Muscle layer of duodenum (tissue), 2 donors: ENCODE data around the gene MYH7B.
A peak's percentile ranks its signal among the peaks of the same experiment; 100 is the strongest.

Experiments
- H3K27ac ChIP-seq: one replicate; pipeline ENCODE4 v1.7.0; 2013; ENCODE audit warnings: mild to moderate bottlenecking, low read length
- H3K27me3 ChIP-seq: one replicate; pipeline ENCODE4 v1.7.0; 2013; ENCODE audit warnings: low read depth, mild to moderate bottlenecking, control low read depth, low read length
- H3K36me3 ChIP-seq, 2 donors: one replicate each; pipeline ENCODE4 v1.7.0; 2013; ENCODE audit warnings: low read length in 2 of 2, control low read depth in 1 of 2, mild to moderate bottlenecking in 1 of 2; ENCODE audit not compliant: insufficient read depth in 2 of 2, control insufficient read depth in 1 of 2
- H3K4me1 ChIP-seq, 2 donors: one replicate each; pipeline ENCODE4 v1.7.0; 2013; ENCODE audit warnings: low read length in 2 of 2, mild to moderate bottlenecking in 2 of 2, control low read depth in 1 of 2, moderate library complexity in 1 of 2; ENCODE audit not compliant: insufficient read depth in 2 of 2, control insufficient read depth in 1 of 2
- H3K4me3 ChIP-seq, 2 donors: one replicate each; pipeline ENCODE4 v1.7.0; 2013; ENCODE audit warnings: low read length in 2 of 2, low read depth in 1 of 2, mild to moderate bottlenecking in 1 of 2
- H3K9me3 ChIP-seq, 2 donors: one replicate each; pipeline ENCODE4 v1.7.0; 2013; ENCODE audit warnings: low read length in 2 of 2, control low read depth in 1 of 2, mild to moderate bottlenecking in 1 of 2; ENCODE audit not compliant: control insufficient read depth in 1 of 2
- donor health status: healthy.

MYH7B gene

DNA sequence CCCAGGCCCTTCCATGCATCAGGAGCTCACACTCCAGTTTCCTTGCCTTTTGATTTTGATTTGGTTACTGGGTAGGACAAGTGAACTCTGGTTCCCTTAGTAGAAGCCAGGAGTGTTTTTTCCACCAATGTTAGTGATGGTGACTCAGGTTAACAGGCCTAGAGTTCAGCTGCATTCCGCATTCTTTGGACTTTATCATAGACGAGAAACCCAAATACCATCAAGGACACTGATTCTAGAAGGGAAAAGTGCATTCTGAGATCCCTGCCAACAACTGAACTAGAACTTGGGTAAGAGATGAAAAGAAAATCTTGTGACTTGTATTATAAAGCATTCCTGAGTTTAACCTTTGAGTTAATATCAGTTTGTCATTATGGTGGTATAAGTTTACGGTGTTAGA lies 9.0 kb upstream of the MYH7B start:
- Histone ChIP-seq H3K36me3 (peaks cover 34 to 41% of the 10 kb centered on the region in 2 donors), H3K4me1 (no peaks in the 10 kb centered on the region), H3K27me3 (no peaks in the 10 kb centered on the region), H3K9me3 (no peaks in the 10 kb centered on the region), H3K4me3 (no peak overlapping the region), H3K27ac (peak overlapping the region; percentile 64)

DNA sequence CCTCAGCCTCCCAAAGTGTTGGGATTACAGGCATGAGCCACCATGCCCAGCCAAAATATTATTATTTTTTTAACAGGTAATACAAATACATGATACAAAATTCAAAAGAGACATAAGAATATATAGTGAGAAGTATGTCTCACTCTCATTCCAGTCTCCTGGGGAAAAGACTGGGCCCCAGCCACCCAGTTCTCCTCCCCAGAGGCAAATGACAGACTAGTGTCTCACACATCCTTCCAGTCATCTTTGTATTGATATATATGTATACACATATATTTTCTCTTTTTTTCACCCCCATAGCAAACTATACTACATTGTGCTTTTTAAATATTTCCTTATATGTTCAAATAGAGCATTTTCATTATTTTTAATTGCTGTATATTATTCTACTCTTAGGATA lies 8.3 kb upstream of the MYH7B start:
- no peaks in the 10 kb centered on the region for H3K27me3 ChIP-seq
- no peaks in the 10 kb centered on the region for H3K9me3 ChIP-seq
- no peak overlapping the region for H3K27ac ChIP-seq
- no peak overlapping the region for H3K4me3 ChIP-seq
- H3K4me1 ChIP-seq, result no peaks in the 10 kb centered on the region
- H3K36me3 ChIP-seq, result peaks cover 30 to 37% of the 10 kb centered on the region in 2 donors

DNA sequence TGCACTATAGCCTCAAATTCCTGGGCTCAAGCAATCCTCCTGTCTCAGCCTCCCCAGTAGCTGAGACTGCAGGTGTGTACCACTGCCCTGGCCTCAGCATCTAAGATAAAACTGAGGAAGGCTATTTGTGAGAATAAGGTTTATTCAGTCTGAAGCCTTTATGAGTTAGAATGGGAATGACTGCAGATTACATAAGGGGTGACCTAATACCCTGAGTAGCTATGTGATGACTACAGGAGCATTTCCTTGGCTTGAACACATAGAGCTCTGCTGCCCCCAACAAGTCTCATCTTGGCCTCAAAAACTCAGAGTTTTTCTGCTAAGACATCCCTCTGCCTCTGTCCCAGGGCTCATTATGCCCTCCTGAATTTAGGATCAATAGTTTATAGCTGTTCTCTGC lies 7.6 kb upstream of the MYH7B start:
- peaks cover 30% of the 10 kb centered on the region in 2 donors for H3K36me3 ChIP-seq
- H3K9me3 ChIP-seq, result no peaks in the 10 kb centered on the region
- no peak overlapping the region for H3K4me3 ChIP-seq
- H3K4me1 ChIP-seq, result no peaks in the 10 kb centered on the region
- no peak overlapping the region for H3K27ac ChIP-seq
- H3K27me3 ChIP-seq, result no peaks in the 10 kb centered on the region

DNA sequence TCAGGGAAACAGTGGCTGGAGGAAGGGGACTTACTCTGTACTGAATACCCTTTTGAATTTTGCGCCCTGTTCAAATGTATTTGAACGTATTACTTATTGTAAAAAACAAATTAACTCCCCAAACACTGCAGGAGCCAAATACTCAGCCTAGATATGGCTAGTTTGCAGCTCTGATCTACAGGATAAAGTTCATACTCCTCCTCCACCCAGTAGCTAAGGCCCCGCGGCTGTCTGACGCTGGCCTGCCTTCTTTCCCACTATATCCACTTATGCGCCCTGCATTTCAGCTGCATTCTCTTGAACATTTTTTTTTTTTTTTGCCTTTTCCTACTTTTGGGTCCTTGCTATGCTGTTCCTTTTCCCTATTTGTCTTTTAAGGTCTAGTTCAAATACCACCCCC lies 6.5 kb upstream of the MYH7B start:
- Histone ChIP-seq H3K36me3 (peaks cover 22 to 26% of the 10 kb centered on the region in 2 donors), H3K9me3 (no peaks in the 10 kb centered on the region), H3K4me3 (no peak overlapping the region), H3K27ac (no peak overlapping the region), H3K4me1 (no peaks in the 10 kb centered on the region), H3K27me3 (no peaks in the 10 kb centered on the region)

DNA sequence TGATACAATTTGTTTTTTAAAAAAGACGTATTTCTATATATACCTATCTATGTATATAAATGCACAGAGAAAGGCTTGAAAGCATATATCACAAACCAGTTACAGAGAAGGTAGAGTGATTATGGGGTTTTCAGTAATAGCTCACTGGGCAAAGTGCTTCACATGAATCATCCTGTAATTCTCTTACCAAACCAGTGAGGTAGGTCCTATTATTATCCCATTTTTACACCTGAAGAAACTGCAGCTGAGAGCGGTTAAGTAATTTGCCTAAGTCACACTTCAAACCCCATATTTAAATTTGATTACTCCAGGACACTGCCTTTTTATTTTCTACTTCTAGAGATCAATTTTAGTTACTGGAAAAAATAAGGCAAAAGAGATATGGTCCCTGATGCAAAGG lies 4.4 kb upstream of the MYH7B start:
- no peaks in the 10 kb centered on the region for H3K9me3 ChIP-seq
- H3K36me3 ChIP-seq, result peaks cover 15 to 16% of the 10 kb centered on the region in 2 donors
- H3K27me3 ChIP-seq, result no peaks in the 10 kb centered on the region
- H3K4me3 ChIP-seq, result no peak overlapping the region
- H3K27ac ChIP-seq, result no peak overlapping the region
- peaks cover 0 to 7% of the 10 kb centered on the region in 2 donors for H3K4me1 ChIP-seq

DNA sequence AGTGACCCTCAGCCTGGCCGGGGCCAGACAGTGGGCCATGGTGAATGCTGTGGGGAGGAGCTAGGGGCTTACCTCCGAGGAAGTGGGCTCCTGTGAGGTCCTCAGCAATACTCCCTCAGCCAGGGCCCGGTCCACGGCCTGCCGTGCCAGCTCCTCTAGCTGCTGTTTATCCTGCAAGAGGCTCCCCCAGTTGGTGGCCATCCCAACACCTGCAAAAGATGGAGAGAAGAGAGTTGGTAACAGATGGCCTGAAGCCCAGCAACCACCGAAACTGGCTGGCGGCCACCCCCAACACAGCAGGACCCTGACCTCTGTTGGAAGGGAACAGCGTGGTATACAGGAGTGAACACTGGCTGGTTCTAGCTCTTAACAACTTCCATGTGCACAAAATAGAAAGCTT lies 4.0 kb upstream of the MYH7B start:
- H3K4me3 ChIP-seq, result no peak overlapping the region
- no peak overlapping the region for H3K27ac ChIP-seq
- H3K4me1 ChIP-seq, result peaks cover 0 to 7% of the 10 kb centered on the region in 2 donors
- H3K36me3 ChIP-seq, result peaks cover 12% of the 10 kb centered on the region in 2 donors
- H3K27me3 ChIP-seq, result no peaks in the 10 kb centered on the region
- H3K9me3 ChIP-seq, result no peaks in the 10 kb centered on the region

DNA sequence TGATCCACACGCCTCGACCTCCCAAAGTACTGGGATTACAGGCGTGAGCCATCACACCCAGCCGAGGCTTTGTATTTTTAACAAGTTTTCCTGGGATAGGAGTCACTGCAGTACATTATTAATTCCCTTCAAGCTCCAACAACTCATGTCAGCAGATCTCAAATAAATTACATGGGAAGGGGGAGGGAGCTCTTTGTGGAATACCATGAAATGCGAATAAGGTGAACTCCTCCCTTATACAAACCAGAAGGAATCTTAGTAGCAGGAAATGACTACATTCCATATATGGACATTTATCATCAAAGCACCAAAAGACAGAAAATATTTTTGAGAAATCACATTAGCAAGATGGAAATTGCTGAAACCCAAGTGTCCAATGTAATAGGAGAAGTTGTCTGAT lies 3.0 kb upstream of the MYH7B start:
- peaks cover 0 to 7% of the 10 kb centered on the region in 2 donors for H3K4me1 ChIP-seq
- no peaks in the 10 kb centered on the region for H3K27me3 ChIP-seq
- H3K9me3 ChIP-seq, result no peaks in the 10 kb centered on the region
- H3K4me3 ChIP-seq, result no peak overlapping the region
- peaks cover 12% of the 10 kb centered on the region in 2 donors for H3K36me3 ChIP-seq
- no peak overlapping the region for H3K27ac ChIP-seq

- Histone ChIP-seq H3K27me3 (no peaks in the 10 kb centered on the region), H3K36me3 (peaks cover 12% of the 10 kb centered on the region in 2 donors), H3K4me1 (peaks cover 0 to 7% of the 10 kb centered on the region in 2 donors), H3K9me3 (no peaks in the 10 kb centered on the region), H3K4me3 (no peak overlapping the region), H3K27ac (no peak overlapping the region)
Measured at GRCh38 chr20:34953960-34954359, 1.7 kb upstream of the MYH7B start.

DNA sequence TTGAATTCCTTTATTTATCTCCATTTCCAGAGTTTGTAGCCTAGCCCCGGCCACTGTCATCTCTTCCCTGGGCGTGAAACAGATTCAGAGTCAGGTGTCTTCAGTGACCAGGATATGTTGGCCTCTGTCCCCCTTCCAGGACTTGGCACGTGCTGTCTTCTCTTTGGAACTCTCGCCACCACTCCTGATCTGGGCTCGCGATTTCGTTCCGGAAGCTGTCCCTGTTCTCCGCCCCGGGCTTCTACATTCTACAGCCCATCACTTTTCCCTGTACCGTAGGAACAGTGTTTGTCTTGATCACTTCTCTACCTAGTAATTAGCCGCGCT lies 801 bp upstream of the MYH7B start:
- peak overlapping the region; percentile 69 to 86 for H3K4me3 ChIP-seq
- H3K27me3 ChIP-seq, result no peaks in the 10 kb centered on the region
- peaks cover 0 to 7% of the 10 kb centered on the region in 2 donors for H3K4me1 ChIP-seq
- peaks cover 4 to 7% of the 10 kb centered on the region in 2 donors for H3K36me3 ChIP-seq
- H3K27ac ChIP-seq, result peak overlapping the region; percentile 91
- no peaks in the 10 kb centered on the region for H3K9me3 ChIP-seq

GRCh38 chr20:34956041-34956458 lies 382 bp downstream of the MYH7B start:
- Histone ChIP-seq H3K27ac (peak overlapping the region; percentile 91), H3K4me3 (peak overlapping the region; percentile 69 to 86), H3K27me3 (no peaks in the 10 kb centered on the region), H3K4me1 (peaks cover 0 to 7% of the 10 kb centered on the region in 2 donors), H3K9me3 (no peaks in the 10 kb centered on the region), H3K36me3 (peaks cover 0 to 7% of the 10 kb centered on the region in 2 donors)

DNA sequence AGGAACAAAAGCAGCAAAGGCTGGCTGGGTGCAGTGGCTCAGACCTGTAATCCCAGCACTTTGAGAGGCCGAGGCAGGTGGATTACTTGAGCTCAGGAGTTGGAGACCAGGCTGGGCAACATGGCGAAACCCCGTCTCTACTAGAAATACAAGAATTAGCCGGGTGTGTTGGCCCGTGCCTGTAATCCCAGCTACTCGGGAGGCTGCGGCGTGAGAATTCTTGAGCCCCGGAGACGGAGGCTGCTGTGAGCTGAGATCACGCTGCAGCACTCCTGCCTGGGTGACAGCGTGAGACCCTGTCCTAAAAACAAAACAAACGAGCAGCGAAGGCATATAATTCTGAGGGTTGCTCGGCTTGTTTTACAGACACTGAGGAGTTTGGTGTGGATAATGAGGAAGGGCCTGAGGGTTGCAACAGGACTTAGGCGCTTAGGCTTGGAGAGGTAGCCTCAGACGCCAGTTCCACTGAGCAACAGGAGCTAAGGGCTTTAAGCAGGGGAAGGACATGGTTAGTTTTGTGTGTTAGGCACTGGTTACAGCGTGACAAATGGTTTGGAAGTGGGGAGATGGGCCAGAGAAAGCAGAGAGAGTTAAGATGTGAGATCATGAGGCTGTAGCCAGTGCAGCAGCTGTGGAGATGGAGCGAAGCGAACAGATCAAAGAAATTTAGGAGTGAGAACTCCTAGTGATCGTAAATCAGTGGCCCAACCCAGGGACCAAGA lies 1.2 kb downstream of the MYH7B start:
- Histone ChIP-seq H3K4me1 (peaks cover 0 to 7% of the 10 kb centered on the region in 2 donors), H3K27me3 (no peaks in the 10 kb centered on the region), H3K4me3 (no peak overlapping the region), H3K9me3 (no peaks in the 10 kb centered on the region), H3K36me3 (no peaks in the 10 kb centered on the region), H3K27ac (no peak overlapping the region)

DNA sequence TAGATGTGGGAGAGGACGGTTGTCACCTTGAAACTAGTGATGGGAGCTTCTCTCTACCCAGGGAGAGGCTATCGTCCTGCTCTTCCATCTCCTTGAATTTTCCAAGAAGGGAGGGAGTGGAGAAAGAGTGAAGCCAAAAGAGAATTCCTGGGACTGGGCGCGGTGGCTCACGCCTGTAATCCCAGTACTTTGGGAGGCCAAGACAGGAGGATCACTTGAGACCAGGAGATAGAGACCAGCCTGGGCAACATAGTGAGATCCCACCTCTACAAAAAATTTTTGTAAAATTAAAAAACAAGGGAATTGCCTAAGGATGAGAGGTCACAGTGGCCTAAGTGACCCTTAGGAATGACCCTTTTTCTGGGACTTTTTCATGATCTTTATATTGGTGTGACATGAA lies 8.8 kb downstream of the MYH7B start:
- no peak overlapping the region for H3K27ac ChIP-seq
- H3K27me3 ChIP-seq, result no peaks in the 10 kb centered on the region
- no peaks in the 10 kb centered on the region for H3K36me3 ChIP-seq
- H3K9me3 ChIP-seq, result no peaks in the 10 kb centered on the region
- no peak overlapping the region for H3K4me3 ChIP-seq
- H3K4me1 ChIP-seq, result no peaks in the 10 kb centered on the region
